ENCODE results near the gene NGF. TPM values are rescaled to one million over a fixed set of nuclear protein-coding genes. Genes with fewer than 3 reads are reported as not detected.

The NGF gene
- total and polyA plus RNA-seq, 2 donors (not counting 1 experiment from before 2014, with no cell fraction given) = not detected

DNA sequence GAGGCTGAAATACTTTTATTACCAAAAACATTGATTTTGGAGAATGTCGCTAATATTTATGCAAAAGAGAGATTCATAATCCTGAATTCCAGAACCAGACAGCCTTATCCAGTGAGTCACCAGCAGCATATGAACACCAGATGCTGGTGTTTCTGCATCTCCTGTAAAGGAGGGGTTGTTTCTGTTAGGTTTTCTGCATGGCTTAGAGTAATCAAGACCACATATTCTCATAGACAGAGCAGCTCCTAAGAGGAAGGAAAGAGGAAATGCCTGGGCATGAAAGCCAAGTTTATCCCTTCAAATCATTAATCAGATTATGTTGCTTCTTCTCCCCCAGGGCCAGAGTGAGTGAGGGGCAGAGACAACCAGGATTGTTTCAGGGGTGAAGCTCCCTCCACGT lies 86.2 kb downstream of the NGF start:
- H3K4me1 ChIP-seq (ENCODE audit: control insufficient read depth in 2 of 2, insufficient read depth in 2 of 2, low read length in 2 of 2) = no peaks in the 10 kb centered on the region
- no peak overlapping the region for H3K9ac ChIP-seq (ENCODE audit: low read length)
- Mint-ChIP-seq H3K27ac (no peak overlapping the region), H3K9me3 (ENCODE audit: insufficient read depth) (no peaks in the 10 kb centered on the region), H3K27me3 (no peaks in the 10 kb centered on the region), H3K4me3 (no peak overlapping the region), H3K4me1 (no peaks in the 10 kb centered on the region)
- intact Hi-C loops (cut with micrococcal nuclease) = no loop called here
- no peaks in the 10 kb centered on the region for H3K79me2 ChIP-seq (ENCODE audit: control insufficient read depth, insufficient read depth, low read length)
- no peaks in the 10 kb centered on the region for H4K20me1 ChIP-seq (ENCODE audit: control insufficient read depth, insufficient read depth, low read length, poor library complexity, severe bottlenecking)
- no peaks in the 10 kb centered on the region for H3K27me3 ChIP-seq (replicated peaks in 1 of 4; ENCODE audit: control extremely low read depth in 1 of 4, control insufficient read depth in 3 of 4, insufficient read depth in 4 of 4, low read length in 3 of 4)
- no peak overlapping the region for H3K27ac ChIP-seq (ENCODE audit: low read length in 2 of 2)
- no peak for ATAC-seq (ENCODE audit: low read depth)
- no peaks in the 10 kb centered on the region for H3K36me3 ChIP-seq (replicated peaks in 1 of 2; ENCODE audit: control extremely low read depth in 1 of 2, control insufficient read depth in 1 of 2, extremely low read depth in 1 of 2, insufficient read depth in 2 of 2, low read length in 1 of 2)
- TF ChIP-seq, protein P1, sequence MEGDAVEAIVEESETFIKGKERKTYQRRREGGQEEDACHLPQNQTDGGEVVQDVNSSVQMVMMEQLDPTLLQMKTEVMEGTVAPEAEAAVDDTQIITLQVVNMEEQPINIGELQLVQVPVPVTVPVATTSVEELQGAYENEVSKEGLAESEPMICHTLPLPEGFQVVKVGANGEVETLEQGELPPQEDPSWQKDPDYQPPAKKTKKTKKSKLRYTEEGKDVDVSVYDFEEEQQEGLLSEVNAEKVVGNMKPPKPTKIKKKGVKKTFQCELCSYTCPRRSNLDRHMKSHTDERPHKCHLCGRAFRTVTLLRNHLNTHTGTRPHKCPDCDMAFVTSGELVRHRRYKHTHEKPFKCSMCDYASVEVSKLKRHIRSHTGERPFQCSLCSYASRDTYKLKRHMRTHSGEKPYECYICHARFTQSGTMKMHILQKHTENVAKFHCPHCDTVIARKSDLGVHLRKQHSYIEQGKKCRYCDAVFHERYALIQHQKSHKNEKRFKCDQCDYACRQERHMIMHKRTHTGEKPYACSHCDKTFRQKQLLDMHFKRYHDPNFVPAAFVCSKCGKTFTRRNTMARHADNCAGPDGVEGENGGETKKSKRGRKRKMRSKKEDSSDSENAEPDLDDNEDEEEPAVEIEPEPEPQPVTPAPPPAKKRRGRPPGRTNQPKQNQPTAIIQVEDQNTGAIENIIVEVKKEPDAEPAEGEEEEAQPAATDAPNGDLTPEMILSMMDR (IDR thresholded peaks at IDR 0.05) = no peak
- no peak for TF ChIP-seq EZH2 (IDR thresholded peaks at IDR 0.05; ENCODE audit: borderline replicate concordance, insufficient read depth, low read depth, low read length, poor library complexity, severe bottlenecking)
- CTCF ChIA-PET = no interaction called here
- no peak overlapping the region for H2AFZ ChIP-seq (ENCODE audit: insufficient read depth, low read depth, low read length, poor library complexity, severe bottlenecking)
- H3K9me3 ChIP-seq (ENCODE audit: control extremely low read depth in 1 of 3, control insufficient read depth in 2 of 3, insufficient read depth in 1 of 3, low read length in 2 of 3) = peaks cover 0 to 2% (median 0%) of the 10 kb centered on the region in 3 donors
- no peak for DNase-seq
- H3K4me2 ChIP-seq (replicated peaks; ENCODE audit: low read depth, low read length, poor library complexity, severe bottlenecking) = no peak overlapping the region
- H3K4me3 ChIP-seq (ENCODE audit: control extremely low read depth in 1 of 5, extremely low read depth in 1 of 5, insufficient read depth in 1 of 5, low read depth in 2 of 5, low read length in 4 of 5) = no peak overlapping the region
- POLR2A ChIA-PET = no interaction called here
- WGBS (ENCODE audit: insufficient coverage) = no CpG with 5 or more reads among the region's 2 CpGs

DNA sequence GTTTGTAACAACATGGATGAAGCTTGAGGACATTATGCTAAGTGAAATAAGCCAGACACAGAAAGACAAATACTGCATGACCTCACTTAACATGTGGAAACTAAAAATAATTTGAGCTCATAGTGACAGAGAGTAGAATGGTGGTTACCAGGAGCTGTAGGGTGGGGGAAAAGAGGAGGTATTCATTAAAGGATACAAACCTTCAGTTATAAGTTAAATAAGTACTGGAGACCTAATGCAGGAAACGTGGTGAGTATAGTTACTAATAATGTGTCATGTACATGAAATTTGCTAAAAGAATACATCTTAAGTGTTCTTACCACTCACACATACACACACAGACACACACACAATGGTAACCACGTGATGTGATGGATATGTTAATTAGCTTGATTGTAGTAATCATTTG lies 86.7 kb downstream of the NGF start:
- H3K27ac ChIP-seq (ENCODE audit: low read length in 2 of 2) = no peak overlapping the region
- no peak overlapping the region for H3K4me2 ChIP-seq (replicated peaks; ENCODE audit: low read depth, low read length, poor library complexity, severe bottlenecking)
- no peak overlapping the region for H3K4me3 Mint-ChIP-seq
- no peaks in the 10 kb centered on the region for H4K20me1 ChIP-seq (ENCODE audit: control insufficient read depth, insufficient read depth, low read length, poor library complexity, severe bottlenecking)
- no peaks in the 10 kb centered on the region for H3K79me2 ChIP-seq (ENCODE audit: control insufficient read depth, insufficient read depth, low read length)
- CTCF ChIA-PET = no interaction called here
- no peaks in the 10 kb centered on the region for H3K4me1 ChIP-seq (ENCODE audit: control insufficient read depth in 2 of 2, insufficient read depth in 2 of 2, low read length in 2 of 2)
- POLR2A ChIA-PET = no interaction called here
- H3K4me3 ChIP-seq (ENCODE audit: control extremely low read depth in 1 of 5, extremely low read depth in 1 of 5, insufficient read depth in 1 of 5, low read depth in 2 of 5, low read length in 4 of 5) = no peak overlapping the region
- H3K9me3 ChIP-seq (ENCODE audit: control extremely low read depth in 1 of 3, control insufficient read depth in 2 of 3, insufficient read depth in 1 of 3, low read length in 2 of 3) = peaks cover 0 to 2% (median 0%) of the 10 kb centered on the region in 3 donors
- no peaks in the 10 kb centered on the region for H3K27me3 ChIP-seq (replicated peaks in 1 of 4; ENCODE audit: control extremely low read depth in 1 of 4, control insufficient read depth in 3 of 4, insufficient read depth in 4 of 4, low read length in 3 of 4)
- TF ChIP-seq, protein P1 (IDR thresholded peaks at IDR 0.05) = no peak
- TF ChIP-seq EZH2 (IDR thresholded peaks at IDR 0.05; ENCODE audit: borderline replicate concordance, insufficient read depth, low read depth, low read length, poor library complexity, severe bottlenecking) = no peak
- no peak for DNase-seq
- no peaks in the 10 kb centered on the region for H3K9me3 Mint-ChIP-seq (ENCODE audit: insufficient read depth)
- no peak overlapping the region for H3K9ac ChIP-seq (ENCODE audit: low read length)
- H3K36me3 ChIP-seq (replicated peaks in 1 of 2; ENCODE audit: control extremely low read depth in 1 of 2, control insufficient read depth in 1 of 2, extremely low read depth in 1 of 2, insufficient read depth in 2 of 2, low read length in 1 of 2) = no peaks in the 10 kb centered on the region
- H3K4me1 Mint-ChIP-seq = no peaks in the 10 kb centered on the region
- H2AFZ ChIP-seq (ENCODE audit: insufficient read depth, low read depth, low read length, poor library complexity, severe bottlenecking) = no peak overlapping the region
- no CpG with 5 or more reads among the region's 2 CpGs for WGBS (ENCODE audit: insufficient coverage)
- peaks cover 3% of the 10 kb centered on the region for H3K27me3 Mint-ChIP-seq
- H3K27ac Mint-ChIP-seq = no peak overlapping the region
- no peak for ATAC-seq (ENCODE audit: low read depth)
- intact Hi-C loops (cut with micrococcal nuclease) = no loop called here
